ENCODE results near the gene CLN6.

- TF ChIP-seq CTCF (IDR thresholded peaks at IDR 0.05; ENCODE audit: insufficient read depth, low read depth, low read length) = no peak
- TF ChIP-seq EZH2 (IDR thresholded peaks at IDR 0.05; ENCODE audit: insufficient read depth, low read length) = no peak
Observed at GRCh38 chr15:68213991-68214837, 15.3 kb downstream of the CLN6 start.
